HepG2 (cell line): ENCODE measurements around the gene POGLUT2. TPM values are rescaled to one million over a fixed set of nuclear protein-coding genes. Genes with fewer than 3 reads are reported as not detected.

Experiments
- ATF1 ChIP-seq: IDR thresholded peaks from 2 replicates; pipeline ENCODE4 v1.6.1; 2016; ENCODE audit warnings: mild to moderate bottlenecking, control low read depth
- CREB1 ChIP-seq, 2 experiments: fragments of 450-650 bp in 1 of 2; IDR thresholded peaks; 2 replicates each; pipeline ENCODE4 v1.6.1; 2016 to 2017; ENCODE audit warnings: control low read depth in 1 of 2, mild to moderate bottlenecking in 1 of 2, missing compliant biosample characterization in 1 of 2, missing genetic modification characterization in 1 of 2
- DNMT3B ChIP-seq: conservative IDR thresholded peaks from 2 replicates; pipeline ENCODE4 v1.6.1; 2016; ENCODE audit warnings: missing biosample characterization, control low read depth
- HNF4G ChIP-seq, 2 experiments: sonication (generic) in 1 of 2; formaldehyde crosslinking in 1 of 2; IDR thresholded peaks; 2 replicates each; pipeline versions ENCODE4 v1.4.0 to v1.6.1; 2011 to 2020; ENCODE audit warnings: borderline replicate concordance in 2 of 2, low read depth in 2 of 2, mild to moderate bottlenecking in 2 of 2, low read length in 1 of 2, missing genetic modification reagents in 1 of 2, moderate library complexity in 1 of 2
- ONECUT2 ChIP-seq: sonication (generic); formaldehyde crosslinking; IDR thresholded peaks from 2 replicates; pipeline ENCODE4 v1.4.0; 2020; ENCODE audit warnings: missing genetic modification reagents
- POLR2AphosphoS2 ChIP-seq: IDR thresholded peaks from 2 replicates; pipeline ENCODE4 v1.6.1; 2011; ENCODE audit warnings: low read depth, low read length, improper control_type of control experiment
- PRMT3 ChIP-seq: sonication (generic); formaldehyde crosslinking; IDR thresholded peaks from 2 replicates; pipeline ENCODE4 v1.8.1; 2022; ENCODE audit warnings: low read depth, mild to moderate bottlenecking, moderate library complexity, missing genetic modification reagents, borderline replicate concordance
- REXO4 ChIP-seq: sonication (generic); formaldehyde crosslinking; IDR thresholded peaks from 2 replicates; pipeline ENCODE4 v1.8.0; 2022; ENCODE audit warnings: missing genetic modification reagents, mild to moderate bottlenecking, borderline replicate concordance
- SUZ12 ChIP-seq: fragments of 150-350 bp; IDR thresholded peaks from 2 replicates; pipeline ENCODE4 v1.6.1; 2014; ENCODE audit warnings: low read depth, low read length
- ZKSCAN5 ChIP-seq: sonication (generic); formaldehyde crosslinking; IDR thresholded peaks from 2 replicates; pipeline ENCODE4 v1.5.1; 2020; ENCODE audit warnings: mild to moderate bottlenecking, missing genetic modification reagents
- ZNF337 ChIP-seq: sonication (generic); formaldehyde crosslinking; IDR thresholded peaks from 2 replicates; pipeline ENCODE4 v1.5.1; 2020; ENCODE audit warnings: missing genetic modification reagents, low read depth, mild to moderate bottlenecking, borderline replicate concordance
- ZNF350 ChIP-seq: sonication (generic); formaldehyde crosslinking; IDR thresholded peaks from 2 replicates; pipeline ENCODE4 v1.4.0; 2020; ENCODE audit warnings: mild to moderate bottlenecking, low read depth, missing genetic modification reagents, borderline replicate concordance
- ZNF460 ChIP-seq: sonication (generic); formaldehyde crosslinking; IDR thresholded peaks from 2 replicates; pipeline ENCODE4 v1.5.1; 2020; ENCODE audit warnings: missing genetic modification reagents, mild to moderate bottlenecking, borderline replicate concordance
- ZNF776 ChIP-seq: sonication (generic); formaldehyde crosslinking; IDR thresholded peaks from 2 replicates; pipeline ENCODE4 v1.4.0; 2020; ENCODE audit warnings: mild to moderate bottlenecking, missing genetic modification reagents
- ZSCAN31 ChIP-seq: sonication (generic); formaldehyde crosslinking; IDR thresholded peaks from 2 replicates; pipeline ENCODE4 v1.5.0; 2020; ENCODE audit warnings: low read depth, mild to moderate bottlenecking, missing genetic modification reagents
- polyA plus RNA-seq, 8 experiments: library from polyadenylated mRNA; depleted of rRNA in 3 of 8; stranded (reverse) in 7 of 8; unstranded in 1 of 8; fragments of >200 nt; fragmentation: Illumina TruSeq in 4 of 8; extraction: Trizol in 4 of 8; gene quantifications; 2 replicates each; pipeline versions ENCODE4 v1.2.1 to v1.2.3, GENCODE V29; 2011 to 2016; ENCODE audit warnings: low read depth in 4 of 8, missing spikeins in 1 of 8, mixed read lengths in 1 of 8; ENCODE audit not compliant: insufficient read depth in 1 of 8
- total RNA-seq, 5 experiments: library from RNA; depleted of rRNA; stranded (reverse); fragments of >200 nt; fragmentation: Illumina TruSeq; extraction: Trizol; gene quantifications; 2 replicates each; pipeline ENCODE4 v1.2.3, GENCODE V29; 2016; ENCODE audit warnings: low read depth in 1 of 5
- TF ChIP-seq, protein P1 (sequence below): sonication (generic); formaldehyde crosslinking; IDR thresholded peaks from one replicate; pipeline ENCODE4 v1.5.1; 2020; ENCODE audit warnings: mild to moderate bottlenecking, missing genetic modification reagents; ENCODE audit errors: not compliant biosample characterization
- TF ChIP-seq, protein P2 (sequence below): sonication (generic); formaldehyde crosslinking; conservative IDR thresholded peaks from 2 replicates; pipeline ENCODE4 v1.5.0; 2020; ENCODE audit warnings: missing genetic modification reagents
- TF ChIP-seq, protein P3 (sequence below): sonication (generic); formaldehyde crosslinking; IDR thresholded peaks from 2 replicates; pipeline ENCODE4 v1.4.0; 2020; ENCODE audit warnings: missing genetic modification reagents

POGLUT2 gene
- total and polyA plus RNA-seq, 2 of the 13 experiments (the other 11 are each of a cell fraction or from before 2014, with no cell fraction given), result 18.0 to 26.1 TPM

DNA sequence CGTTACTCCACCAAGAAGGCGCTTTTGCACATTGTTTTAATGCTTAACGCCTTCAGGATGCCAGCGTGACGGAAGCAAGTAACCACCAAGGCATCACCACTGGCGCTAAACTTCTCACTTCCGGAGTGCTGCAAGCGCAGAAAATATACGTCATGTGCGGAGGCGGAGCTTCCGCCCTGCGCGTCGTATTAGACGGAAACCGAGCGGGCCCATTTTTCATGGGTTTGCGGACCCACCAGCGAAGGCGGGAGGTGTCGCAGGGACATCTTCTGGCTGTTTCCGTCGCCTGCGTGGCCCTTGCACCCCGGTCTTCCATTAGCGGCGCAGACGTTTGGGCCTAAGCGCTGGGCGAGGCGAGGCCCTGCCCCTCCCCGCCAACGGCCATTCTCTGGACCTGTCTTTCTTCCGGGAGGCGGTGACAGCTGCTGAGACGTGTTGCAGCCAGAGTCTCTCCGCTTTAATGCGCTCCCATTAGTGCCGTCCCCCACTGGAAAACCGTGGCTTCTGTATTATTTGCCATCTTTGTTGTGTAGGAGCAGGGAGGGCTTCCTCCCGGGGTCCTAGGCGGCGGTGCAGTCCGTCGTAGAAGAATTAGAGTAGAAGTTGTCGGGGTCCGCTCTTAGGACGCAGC, 47.0 kb upstream of the POGLUT2 start, which contains the start of gene ERCC5 (continued):
- TF ChIP-seq, protein P1, sequence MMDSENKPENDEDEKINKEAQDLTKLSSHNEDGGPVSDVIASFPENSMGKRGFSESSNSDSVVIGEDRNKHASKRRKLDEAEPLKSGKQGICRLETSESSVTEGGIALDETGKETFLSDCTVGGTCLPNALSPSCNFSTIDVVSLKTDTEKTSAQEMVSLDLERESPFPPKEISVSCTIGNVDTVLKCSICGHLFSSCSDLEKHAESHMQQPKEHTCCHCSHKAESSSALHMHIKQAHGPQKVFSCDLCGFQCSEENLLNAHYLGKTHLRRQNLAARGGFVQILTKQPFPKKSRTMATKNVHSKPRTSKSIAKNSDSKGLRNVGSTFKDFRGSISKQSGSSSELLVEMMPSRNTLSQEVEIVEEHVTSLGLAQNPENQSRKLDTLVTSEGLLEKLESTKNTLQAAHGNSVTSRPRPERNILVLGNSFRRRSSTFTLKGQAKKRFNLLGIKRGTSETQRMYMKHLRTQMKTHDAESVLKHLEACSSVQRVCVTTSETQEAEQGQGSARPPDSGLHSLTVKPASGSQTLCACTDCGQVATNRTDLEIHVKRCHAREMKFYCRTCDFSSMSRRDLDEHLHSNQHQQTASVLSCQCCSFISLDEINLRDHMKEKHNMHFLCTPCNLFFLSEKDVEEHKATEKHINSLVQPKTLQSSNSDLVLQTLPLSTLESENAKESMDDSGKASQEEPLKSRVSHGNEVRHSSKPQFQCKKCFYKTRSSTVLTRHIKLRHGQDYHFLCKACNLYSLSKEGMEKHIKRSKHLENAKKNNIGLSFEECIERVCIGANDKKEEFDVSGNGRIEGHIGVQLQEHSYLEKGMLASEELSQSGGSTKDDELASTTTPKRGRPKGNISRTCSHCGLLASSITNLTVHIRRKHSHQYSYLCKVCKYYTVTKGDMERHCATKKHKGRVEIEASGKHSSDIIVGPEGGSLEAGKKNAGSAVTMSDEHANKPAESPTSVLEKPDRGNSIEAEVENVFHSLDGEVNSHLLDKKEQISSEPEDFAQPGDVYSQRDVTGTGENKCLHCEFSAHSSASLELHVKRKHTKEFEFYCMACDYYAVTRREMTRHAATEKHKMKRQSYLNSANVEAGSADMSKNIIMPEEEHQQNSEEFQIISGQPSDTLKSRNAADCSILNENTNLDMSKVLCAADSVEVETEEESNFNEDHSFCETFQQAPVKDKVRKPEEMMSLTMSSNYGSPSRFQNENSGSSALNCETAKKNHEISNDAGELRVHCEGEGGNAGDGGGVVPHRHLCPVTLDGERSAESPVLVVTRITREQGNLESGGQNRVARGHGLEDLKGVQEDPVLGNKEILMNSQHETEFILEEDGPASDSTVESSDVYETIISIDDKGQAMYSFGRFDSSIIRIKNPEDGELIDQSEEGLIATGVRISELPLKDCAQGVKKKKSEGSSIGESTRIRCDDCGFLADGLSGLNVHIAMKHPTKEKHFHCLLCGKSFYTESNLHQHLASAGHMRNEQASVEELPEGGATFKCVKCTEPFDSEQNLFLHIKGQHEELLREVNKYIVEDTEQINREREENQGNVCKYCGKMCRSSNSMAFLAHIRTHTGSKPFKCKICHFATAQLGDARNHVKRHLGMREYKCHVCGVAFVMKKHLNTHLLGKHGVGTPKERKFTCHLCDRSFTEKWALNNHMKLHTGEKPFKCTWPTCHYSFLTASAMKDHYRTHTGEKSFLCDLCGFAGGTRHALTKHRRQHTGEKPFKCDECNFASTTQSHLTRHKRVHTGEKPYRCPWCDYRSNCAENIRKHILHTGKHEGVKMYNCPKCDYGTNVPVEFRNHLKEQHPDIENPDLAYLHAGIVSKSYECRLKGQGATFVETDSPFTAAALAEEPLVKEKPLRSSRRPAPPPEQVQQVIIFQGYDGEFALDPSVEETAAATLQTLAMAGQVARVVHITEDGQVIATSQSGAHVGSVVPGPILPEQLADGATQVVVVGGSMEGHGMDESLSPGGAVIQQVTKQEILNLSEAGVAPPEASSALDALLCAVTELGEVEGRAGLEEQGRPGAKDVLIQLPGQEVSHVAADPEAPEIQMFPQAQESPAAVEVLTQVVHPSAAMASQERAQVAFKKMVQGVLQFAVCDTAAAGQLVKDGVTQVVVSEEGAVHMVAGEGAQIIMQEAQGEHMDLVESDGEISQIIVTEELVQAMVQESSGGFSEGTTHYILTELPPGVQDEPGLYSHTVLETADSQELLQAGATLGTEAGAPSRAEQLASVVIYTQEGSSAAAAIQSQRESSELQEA, result no peak
- no peak for TF ChIP-seq REXO4
- TF ChIP-seq, protein P2, sequence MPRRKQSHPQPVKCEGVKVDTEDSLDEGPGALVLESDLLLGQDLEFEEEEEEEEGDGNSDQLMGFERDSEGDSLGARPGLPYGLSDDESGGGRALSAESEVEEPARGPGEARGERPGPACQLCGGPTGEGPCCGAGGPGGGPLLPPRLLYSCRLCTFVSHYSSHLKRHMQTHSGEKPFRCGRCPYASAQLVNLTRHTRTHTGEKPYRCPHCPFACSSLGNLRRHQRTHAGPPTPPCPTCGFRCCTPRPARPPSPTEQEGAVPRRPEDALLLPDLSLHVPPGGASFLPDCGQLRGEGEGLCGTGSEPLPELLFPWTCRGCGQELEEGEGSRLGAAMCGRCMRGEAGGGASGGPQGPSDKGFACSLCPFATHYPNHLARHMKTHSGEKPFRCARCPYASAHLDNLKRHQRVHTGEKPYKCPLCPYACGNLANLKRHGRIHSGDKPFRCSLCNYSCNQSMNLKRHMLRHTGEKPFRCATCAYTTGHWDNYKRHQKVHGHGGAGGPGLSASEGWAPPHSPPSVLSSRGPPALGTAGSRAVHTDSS, result no peak
- TF ChIP-seq ATF1 (CRISPR knock-in tag), result peak; percentile 99
- peak; percentile 43; the same call in 1 of the 2 replicates for TF ChIP-seq HNF4G (IDR thresholded peaks at IDR 0.05; ENCODE audit: borderline replicate concordance, low read depth, low read length)
- peak; percentile 69; the same call in 1 of the 2 replicates for TF ChIP-seq HNF4G (CRISPR knock-in tag; IDR thresholded peaks at IDR 0.05; ENCODE audit: borderline replicate concordance, low read depth)
- peak; percentile 97 for TF ChIP-seq CREB1 (IDR thresholded peaks at IDR 0.05)
- peak; percentile 100 for TF ChIP-seq CREB1 (CRISPR knock-in tag; IDR thresholded peaks at IDR 0.05)
- no peak for TF ChIP-seq SUZ12
- TF ChIP-seq, protein P3, sequence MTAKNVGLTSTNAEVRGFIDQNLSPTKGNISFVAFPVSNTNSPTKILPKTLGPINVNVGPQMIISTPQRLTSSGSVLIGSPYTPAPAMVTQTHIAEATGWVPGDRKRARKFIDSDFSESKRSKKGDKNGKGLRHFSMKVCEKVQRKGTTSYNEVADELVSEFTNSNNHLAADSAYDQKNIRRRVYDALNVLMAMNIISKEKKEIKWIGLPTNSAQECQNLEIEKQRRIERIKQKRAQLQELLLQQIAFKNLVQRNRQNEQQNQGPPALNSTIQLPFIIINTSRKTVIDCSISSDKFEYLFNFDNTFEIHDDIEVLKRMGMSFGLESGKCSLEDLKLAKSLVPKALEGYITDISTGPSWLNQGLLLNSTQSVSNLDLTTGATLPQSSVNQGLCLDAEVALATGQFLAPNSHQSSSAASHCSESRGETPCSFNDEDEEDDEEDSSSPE (CRISPR knock-in tag), result peak; percentile 94
- TF ChIP-seq DNMT3B, result peak; percentile 90
- TF ChIP-seq ZNF776 (CRISPR knock-in tag), result peak; percentile 58; the same call in 1 of the 2 replicates
- no peak for TF ChIP-seq ZKSCAN5 (CRISPR knock-in tag)
- peak; percentile 96 for TF ChIP-seq ZNF350 (CRISPR knock-in tag)
- TF ChIP-seq PRMT3 (CRISPR knock-in tag), result peak; percentile 72; the same call in 1 of the 2 replicates
- no peak; the same call in 1 of the 2 replicates for TF ChIP-seq ZNF460
- no peak for TF ChIP-seq ZNF337 (CRISPR knock-in tag)
- TF ChIP-seq POLR2AphosphoS2, result no peak; the same call in 1 of the 2 replicates
- TF ChIP-seq ZSCAN31 (CRISPR knock-in tag), result peak; percentile 87
- no peak for TF ChIP-seq ONECUT2 (CRISPR knock-in tag)
